Glomerular endothelial cell (primary cell): Measurements from ENCODE around the gene TAF8. TPM values are rescaled to one million over a fixed set of nuclear protein-coding genes. Genes with fewer than 3 reads are reported as not detected.
"Not testable (repeated sequence)": the region's sequence is repeated elsewhere in the genome, so short reads cannot be mapped to it uniquely, and the experiment has no call there.

Experiments
- DNase-seq: peaks from one replicate; pipeline ENCODE4 v3.0.0-alpha.2; 2011; ENCODE audit warnings: low read depth, low spot score; ENCODE audit errors: extremely low read depth
- total RNA-seq: library from RNA; depleted of rRNA; stranded (reverse); fragments of >200 nt; gene quantifications from 2 replicates; pipeline ENCODE4 v1.2.3, GENCODE V29; 2015

TAF8 gene
- total RNA-seq, 1 donor from 2014 or later = 15.1 TPM

GRCh38 chr6:42028234-42029061 lies 21.9 kb upstream of the TAF8 start:
- DNase-seq = peak; percentile 62

- DNase-seq = no peak
These were observed 21.1 kb upstream of the TAF8 start for GRCh38 chr6:42029062-42029685.

- DNase-seq = no peak
These were observed 20.4 kb upstream of the TAF8 start for GRCh38 chr6:42029881-42030280.

GRCh38 chr6:42030585-42031506 lies 19.5 kb upstream of the TAF8 start:
- DNase-seq = no peak

GRCh38 chr6:42032366-42032765 lies 18.0 kb upstream of the TAF8 start:
- DNase-seq = no peak

GRCh38 chr6:42037669-42038068 lies 12.7 kb upstream of the TAF8 start:
- not testable (repeated sequence) for DNase-seq

- no peak for DNase-seq
These were observed 12.2 kb upstream of the TAF8 start for GRCh38 chr6:42038163-42038562.

GRCh38 chr6:42038811-42039408 lies 11.4 kb upstream of the TAF8 start:
- no peak for DNase-seq

- DNase-seq = no peak
These were observed 9.4 kb upstream of the TAF8 start for GRCh38 chr6:42040856-42041480.

GRCh38 chr6:42041481-42042053 lies 8.8 kb upstream of the TAF8 start:
- no peak for DNase-seq

GRCh38 chr6:42042108-42042507 lies 8.2 kb upstream of the TAF8 start:
- DNase-seq = no peak

GRCh38 chr6:42043787-42044475 lies 6.4 kb upstream of the TAF8 start:
- no peak for DNase-seq

GRCh38 chr6:42045538-42046460 lies 4.5 kb upstream of the TAF8 start:
- no peak for DNase-seq

- DNase-seq = no peak
These were observed 3.7 kb upstream of the TAF8 start for GRCh38 chr6:42046464-42047212.

- no peak for DNase-seq
These were observed 3.1 kb upstream of the TAF8 start for GRCh38 chr6:42047213-42047590.

- no peak for DNase-seq
These were observed 2.4 kb upstream of the TAF8 start for GRCh38 chr6:42047790-42048405.

GRCh38 chr6:42049116-42049809 lies 1.1 kb upstream of the TAF8 start:
- DNase-seq = no peak
